ENCODE data around the gene ACTN4. TPM values are rescaled to one million over a fixed set of nuclear protein-coding genes. Genes with fewer than 3 reads are reported as not detected.

Gene ACTN4
- total RNA-seq, 1 experiment from 2014 or later, result 506 TPM

- H3K9me3 Mint-ChIP-seq, result no peaks in the 10 kb centered on the region
- no peak overlapping the region for H3K4me3 Mint-ChIP-seq
- H3K36me3 Mint-ChIP-seq, result peaks cover 53% of the 10 kb centered on the region
- DNase-seq (ENCODE audit: low spot score) (no peak), ATAC-seq (no peak)
- H3K4me1 Mint-ChIP-seq, result no peaks in the 10 kb centered on the region
- no peaks in the 10 kb centered on the region for H3K27me3 Mint-ChIP-seq (ENCODE audit: low read depth)
- ChIA-PET POLR2A (no interaction called here), CTCF (no interaction called here)
- no peak for TF ChIP-seq ARID4B (CRISPR knock-in tag; IDR thresholded peaks at IDR 0.05; ENCODE audit: borderline replicate concordance)
- TF ChIP-seq CREB1 (CRISPR knock-in tag; IDR thresholded peaks at IDR 0.05), result no peak
- TF ChIP-seq, protein P1, sequence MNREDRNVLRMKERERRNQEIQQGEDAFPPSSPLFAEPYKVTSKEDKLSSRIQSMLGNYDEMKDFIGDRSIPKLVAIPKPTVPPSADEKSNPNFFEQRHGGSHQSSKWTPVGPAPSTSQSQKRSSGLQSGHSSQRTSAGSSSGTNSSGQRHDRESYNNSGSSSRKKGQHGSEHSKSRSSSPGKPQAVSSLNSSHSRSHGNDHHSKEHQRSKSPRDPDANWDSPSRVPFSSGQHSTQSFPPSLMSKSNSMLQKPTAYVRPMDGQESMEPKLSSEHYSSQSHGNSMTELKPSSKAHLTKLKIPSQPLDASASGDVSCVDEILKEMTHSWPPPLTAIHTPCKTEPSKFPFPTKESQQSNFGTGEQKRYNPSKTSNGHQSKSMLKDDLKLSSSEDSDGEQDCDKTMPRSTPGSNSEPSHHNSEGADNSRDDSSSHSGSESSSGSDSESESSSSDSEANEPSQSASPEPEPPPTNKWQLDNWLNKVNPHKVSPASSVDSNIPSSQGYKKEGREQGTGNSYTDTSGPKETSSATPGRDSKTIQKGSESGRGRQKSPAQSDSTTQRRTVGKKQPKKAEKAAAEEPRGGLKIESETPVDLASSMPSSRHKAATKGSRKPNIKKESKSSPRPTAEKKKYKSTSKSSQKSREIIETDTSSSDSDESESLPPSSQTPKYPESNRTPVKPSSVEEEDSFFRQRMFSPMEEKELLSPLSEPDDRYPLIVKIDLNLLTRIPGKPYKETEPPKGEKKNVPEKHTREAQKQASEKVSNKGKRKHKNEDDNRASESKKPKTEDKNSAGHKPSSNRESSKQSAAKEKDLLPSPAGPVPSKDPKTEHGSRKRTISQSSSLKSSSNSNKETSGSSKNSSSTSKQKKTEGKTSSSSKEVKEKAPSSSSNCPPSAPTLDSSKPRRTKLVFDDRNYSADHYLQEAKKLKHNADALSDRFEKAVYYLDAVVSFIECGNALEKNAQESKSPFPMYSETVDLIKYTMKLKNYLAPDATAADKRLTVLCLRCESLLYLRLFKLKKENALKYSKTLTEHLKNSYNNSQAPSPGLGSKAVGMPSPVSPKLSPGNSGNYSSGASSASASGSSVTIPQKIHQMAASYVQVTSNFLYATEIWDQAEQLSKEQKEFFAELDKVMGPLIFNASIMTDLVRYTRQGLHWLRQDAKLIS (CRISPR knock-in tag; IDR thresholded peaks at IDR 0.05; ENCODE audit: borderline replicate concordance), result no peak
- no peak for TF ChIP-seq CBFB (CRISPR knock-in tag; IDR thresholded peaks at IDR 0.05; ENCODE audit: low read depth)
- no peak for TF ChIP-seq ATF6 (CRISPR knock-in tag; IDR thresholded peaks at IDR 0.05)
- TF ChIP-seq FOXK1 (CRISPR knock-in tag; IDR thresholded peaks at IDR 0.05), result no peak
- no peak for TF ChIP-seq AR (CRISPR knock-in tag; IDR thresholded peaks at IDR 0.05)
- H3K27ac Mint-ChIP-seq, result peak overlapping the region; percentile 49; the same call in 1 of the 2 replicates
Measured at GRCh38 chr19:38713227-38713649, 65.8 kb downstream of the ACTN4 start.

GRCh38 chr19:38713865-38714264 is 66.4 kb downstream of the ACTN4 start:
- no peaks in the 10 kb centered on the region for H3K27me3 Mint-ChIP-seq (ENCODE audit: low read depth)
- POLR2A ChIA-PET, result interaction anchor here (0.6 kb wide), 1 partner anchor 610 kb away, joined by 3 read pairs; no protein-coding TSS in a partner anchor
- ATAC-seq, result no peak
- H3K9me3 Mint-ChIP-seq, result no peaks in the 10 kb centered on the region
- H3K36me3 Mint-ChIP-seq, result peaks cover 53% of the 10 kb centered on the region
- CTCF ChIA-PET, result no interaction called here
- H3K27ac Mint-ChIP-seq, result peak overlapping the region; percentile 29
- peaks cover 3% of the 10 kb centered on the region for H3K4me1 Mint-ChIP-seq
- TF ChIP-seq SMAD3 (CRISPR knock-in tag; IDR thresholded peaks at IDR 0.05; ENCODE audit: borderline replicate concordance), result no peak
- TF ChIP-seq AR (CRISPR knock-in tag; IDR thresholded peaks at IDR 0.05), result no peak
- TF ChIP-seq RORB (CRISPR knock-in tag; IDR thresholded peaks at IDR 0.05), result no peak
- DNase-seq (ENCODE audit: low spot score), result no peak
- no peak overlapping the region for H3K4me3 Mint-ChIP-seq
